Breast epithelium (tissue), 4 donors: ENCODE results near the gene PKNOX1. TPM values are rescaled to one million over a fixed set of nuclear protein-coding genes. Genes with fewer than 3 reads are reported as not detected.
"Not testable (repeated sequence)": the region's sequence is repeated elsewhere in the genome, so short reads cannot be mapped to it uniquely, and the experiment has no call there.

Experiments
- DNase-seq, 2 donors: peaks; one replicate each; pipeline ENCODE4 v3.0.0-alpha.2; 2019; ENCODE audit warnings: low spot score in 2 of 2
- H3K27ac ChIP-seq, 2 donors: fragments of 200-600 bp; sonication (generic) in 1 of 2; one replicate each; pipeline ENCODE4 v1.5.1; 2016 to 2019; ENCODE audit warnings: mild to moderate bottlenecking in 1 of 2
- H3K27me3 ChIP-seq, 2 donors: fragments of 200-600 bp; sonication (generic) in 1 of 2; one replicate each; pipeline versions ENCODE4 v1.5.1 to v1.6.0; 2017 to 2019; ENCODE audit warnings: control low read depth in 1 of 2, mild to moderate bottlenecking in 1 of 2
- H3K36me3 ChIP-seq: fragments of 200-600 bp; one replicate; pipeline ENCODE4 v1.5.1; 2019
- H3K4me1 ChIP-seq, 2 donors: fragments of 200-600 bp; sonication (generic); one replicate each; pipeline ENCODE4 v1.5.1; 2016 to 2019; ENCODE audit warnings: control low read depth in 1 of 2
- H3K4me3 ChIP-seq, 3 donors: fragments of 200-600 bp; sonication (generic); 1 replicate in 2 of 3; 2 replicates in 1 of 3; pipeline ENCODE4 v1.5.1; 2016 to 2019; ENCODE audit warnings: mild to moderate bottlenecking in 3 of 3, moderate library complexity in 2 of 3
- H3K9me3 ChIP-seq, 2 donors: fragments of 200-600 bp; sonication (generic) in 1 of 2; one replicate each; pipeline ENCODE4 v1.5.1; 2016 to 2019; ENCODE audit warnings: control low read depth in 1 of 2
- POLR2A ChIP-seq: fragments of 450-650 bp; IDR thresholded peaks from one replicate; pipeline ENCODE4 v1.6.1; 2016; ENCODE audit warnings: antibody characterized with exemption, mild to moderate bottlenecking, moderate library complexity
- POLR2AphosphoS5 ChIP-seq, 3 donors: sonication (generic); formaldehyde crosslinking; IDR thresholded peaks; one replicate each; pipeline ENCODE4 v1.6.1; 2017; ENCODE audit warnings: antibody characterized with exemption in 3 of 3
- intact Hi-C: fragments of 100-400 bp; cut with DNase I; formaldehyde crosslinking; loops from one replicate; pipeline ENCODE4 v1.15.1; 2023; ENCODE audit warnings: low total_unique reads
- total RNA-seq, 3 donors: library from RNA; depleted of rRNA; stranded (reverse); fragments of >200 nt; gene quantifications; one replicate each; pipeline ENCODE4 v1.1.0, GENCODE V29; 2016
- TF ChIP-seq, protein P1 (sequence below), 3 donors: fragments of 450-650 bp; IDR thresholded peaks; one replicate each; pipeline ENCODE4 v1.5.1; 2016 to 2017; ENCODE audit warnings: antibody characterized with exemption in 3 of 3, mild to moderate bottlenecking in 3 of 3, moderate library complexity in 3 of 3

PKNOX1 gene, protein sequence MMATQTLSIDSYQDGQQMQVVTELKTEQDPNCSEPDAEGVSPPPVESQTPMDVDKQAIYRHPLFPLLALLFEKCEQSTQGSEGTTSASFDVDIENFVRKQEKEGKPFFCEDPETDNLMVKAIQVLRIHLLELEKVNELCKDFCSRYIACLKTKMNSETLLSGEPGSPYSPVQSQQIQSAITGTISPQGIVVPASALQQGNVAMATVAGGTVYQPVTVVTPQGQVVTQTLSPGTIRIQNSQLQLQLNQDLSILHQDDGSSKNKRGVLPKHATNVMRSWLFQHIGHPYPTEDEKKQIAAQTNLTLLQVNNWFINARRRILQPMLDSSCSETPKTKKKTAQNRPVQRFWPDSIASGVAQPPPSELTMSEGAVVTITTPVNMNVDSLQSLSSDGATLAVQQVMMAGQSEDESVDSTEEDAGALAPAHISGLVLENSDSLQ
- total RNA-seq: 10 to 100 TPM; 11.7 to 16.4 (median 14.4) TPM

DNA sequence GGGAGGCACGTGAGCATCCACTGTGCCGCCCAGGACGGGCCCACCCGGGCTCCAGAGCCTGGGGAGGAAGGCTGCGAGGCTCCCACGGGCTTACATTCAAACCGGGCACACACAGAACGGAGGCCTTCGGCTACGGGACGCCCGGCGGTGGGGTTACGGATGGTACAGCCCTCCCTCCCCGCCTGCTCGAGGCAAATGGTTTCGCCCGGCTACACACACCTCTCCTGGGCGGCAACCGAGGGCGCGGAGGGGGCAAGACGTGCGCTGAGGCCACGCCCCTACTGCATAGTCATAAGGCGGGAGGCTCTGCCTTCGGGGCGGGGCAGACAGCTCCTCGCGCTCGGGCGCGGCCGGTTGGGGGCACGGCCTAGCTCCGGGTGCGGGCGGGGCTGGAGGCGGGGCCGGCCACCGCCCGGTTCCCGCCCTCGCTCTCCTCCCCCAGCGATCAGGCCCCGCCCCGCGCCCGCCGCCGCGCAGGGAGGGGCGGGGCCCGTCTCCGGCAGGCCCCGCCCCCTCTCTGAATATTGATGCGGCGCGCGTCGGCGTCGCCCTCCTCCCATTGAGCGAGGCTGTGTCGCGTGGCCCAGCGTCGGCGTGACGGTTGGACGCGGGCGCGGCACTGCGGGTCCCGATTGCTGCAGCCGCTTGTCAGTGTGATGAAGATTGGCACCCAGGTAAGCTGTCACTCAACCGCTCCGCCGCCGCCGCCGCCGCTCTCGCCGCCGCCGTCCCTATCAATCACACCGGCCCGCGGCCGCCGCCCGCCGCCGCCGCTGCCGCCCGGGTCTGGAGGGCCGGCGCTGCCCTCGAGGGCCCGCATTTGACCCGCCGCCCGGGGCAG is at the start of gene PKNOX1:
Gene PKNOX1 (plus strand): TSS at position 572 of the 841 bp plus-strand sequence. CDS start 29,820 bp downstream, outside the sequence.
- Histone ChIP-seq H3K36me3 (no peaks in the 10 kb centered on the region), H3K27me3 (no peaks in the 10 kb centered on the region), H3K4me1 (peaks cover 0 to 13% of the 10 kb centered on the region in 2 donors), H3K4me3 (peak within 1 kb of the TSS; percentile 79 to 86 (median 80)), H3K9me3 (no peaks in the 10 kb centered on the region), H3K27ac (peak within 1 kb of the TSS; percentile 98 to 99)
- TF ChIP-seq POLR2A (no peak), POLR2AphosphoS5 (IDR thresholded peaks at IDR 0.05) (peak; percentile 58 to 77 (median 71))
- TF ChIP-seq, protein P1, sequence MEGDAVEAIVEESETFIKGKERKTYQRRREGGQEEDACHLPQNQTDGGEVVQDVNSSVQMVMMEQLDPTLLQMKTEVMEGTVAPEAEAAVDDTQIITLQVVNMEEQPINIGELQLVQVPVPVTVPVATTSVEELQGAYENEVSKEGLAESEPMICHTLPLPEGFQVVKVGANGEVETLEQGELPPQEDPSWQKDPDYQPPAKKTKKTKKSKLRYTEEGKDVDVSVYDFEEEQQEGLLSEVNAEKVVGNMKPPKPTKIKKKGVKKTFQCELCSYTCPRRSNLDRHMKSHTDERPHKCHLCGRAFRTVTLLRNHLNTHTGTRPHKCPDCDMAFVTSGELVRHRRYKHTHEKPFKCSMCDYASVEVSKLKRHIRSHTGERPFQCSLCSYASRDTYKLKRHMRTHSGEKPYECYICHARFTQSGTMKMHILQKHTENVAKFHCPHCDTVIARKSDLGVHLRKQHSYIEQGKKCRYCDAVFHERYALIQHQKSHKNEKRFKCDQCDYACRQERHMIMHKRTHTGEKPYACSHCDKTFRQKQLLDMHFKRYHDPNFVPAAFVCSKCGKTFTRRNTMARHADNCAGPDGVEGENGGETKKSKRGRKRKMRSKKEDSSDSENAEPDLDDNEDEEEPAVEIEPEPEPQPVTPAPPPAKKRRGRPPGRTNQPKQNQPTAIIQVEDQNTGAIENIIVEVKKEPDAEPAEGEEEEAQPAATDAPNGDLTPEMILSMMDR (IDR thresholded peaks at IDR 0.05): peak in 1 of 3 donors; percentile 33
- peak; percentile 98 to 99 for DNase-seq
- intact Hi-C loops: no loop called here

DNA sequence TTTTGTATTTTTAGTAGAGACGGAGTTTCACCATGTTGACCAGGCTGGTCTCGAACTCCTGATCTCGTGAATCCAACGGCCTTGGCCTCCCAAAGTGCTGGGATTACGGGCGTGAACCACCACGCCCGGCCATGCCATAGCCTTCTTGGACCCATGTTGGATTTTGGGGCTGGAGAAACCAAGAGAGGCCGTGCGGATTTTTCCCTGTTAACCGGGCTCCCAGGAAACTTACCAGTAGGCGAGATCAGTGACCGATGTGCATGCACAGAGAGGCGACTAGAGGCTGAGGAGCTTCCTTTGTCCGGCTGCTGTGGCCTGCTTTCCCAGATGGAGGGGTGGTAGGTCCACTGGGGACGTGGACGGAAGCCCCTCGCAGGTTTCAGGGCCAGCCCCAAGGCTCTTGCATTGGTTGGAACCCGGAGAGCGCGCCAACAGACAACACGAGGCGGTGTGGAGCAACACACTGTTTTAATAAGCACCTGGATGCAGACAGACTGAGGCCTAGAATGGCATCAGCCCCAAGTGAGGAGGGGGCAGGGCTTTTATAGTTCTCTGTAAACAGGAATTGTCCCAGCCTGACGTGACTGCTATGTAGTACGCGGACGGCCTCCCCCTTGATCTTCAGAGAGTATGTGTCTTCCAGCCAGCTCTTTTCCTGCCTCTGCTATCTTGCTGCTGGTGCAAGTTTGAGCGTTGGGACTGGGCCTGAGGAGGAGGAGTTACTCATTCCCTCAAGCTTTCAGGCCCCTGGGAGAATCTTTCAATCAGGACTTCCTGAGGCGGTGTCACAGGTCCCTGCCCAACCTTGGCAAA is 49.0 kb upstream of the PKNOX1 start, which contains the start of gene ERVH48-1:
Gene ERVH48-1 (minus strand): TSS at position 517 of the 813 bp plus-strand sequence. CDS start 6,624 bp downstream, outside the sequence.
- no peak for TF ChIP-seq POLR2AphosphoS5 (IDR thresholded peaks at IDR 0.05)
- TF ChIP-seq, protein P1 (IDR thresholded peaks at IDR 0.05): no peak
- no peak for TF ChIP-seq POLR2A
- intact Hi-C loops: no loop called here

DNA sequence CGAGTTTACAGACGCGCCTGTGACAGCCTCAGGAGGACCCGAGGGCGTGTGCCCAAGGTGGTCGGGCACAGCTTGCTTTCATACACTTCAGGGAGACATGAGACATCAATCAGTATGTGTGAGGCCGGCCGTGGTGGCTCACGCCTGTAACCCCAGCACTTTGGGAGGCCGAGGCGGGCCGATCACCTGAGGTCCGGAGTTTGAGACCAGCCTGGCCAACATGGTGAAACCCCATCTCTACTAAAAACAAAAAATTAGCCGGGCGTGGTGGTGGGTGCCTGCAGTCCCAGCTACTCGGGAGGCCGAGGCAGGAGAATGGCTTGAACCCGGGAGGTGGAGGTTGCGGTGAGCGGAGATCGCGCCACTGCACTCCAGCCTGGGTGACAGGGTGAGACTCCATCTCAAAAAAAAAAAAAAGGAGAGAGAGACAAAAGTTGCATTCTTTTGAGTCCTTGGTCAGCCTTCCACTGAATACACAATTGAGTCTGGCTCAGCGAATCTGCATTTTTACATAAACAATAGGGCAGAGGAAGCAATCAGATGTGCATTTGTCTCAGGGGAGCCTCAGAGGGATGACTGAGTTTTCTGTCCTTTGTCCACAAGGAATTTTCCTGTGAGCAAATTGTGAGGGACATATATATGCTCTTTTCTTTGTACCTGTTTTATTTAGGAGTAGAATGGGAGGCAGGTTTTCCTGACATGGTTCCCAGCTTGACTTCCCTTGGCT is 46.7 kb upstream of the PKNOX1 start:
- H3K4me1 ChIP-seq, H3K27ac ChIP-seq, intact Hi-C loops, H3K9me3 ChIP-seq, H3K4me3 ChIP-seq, H3K27me3 ChIP-seq, H3K36me3 ChIP-seq: not testable (repeated sequence)
- DNase-seq: peak in 1 of 2 donors; percentile 38

More for the DNA sequence above, 49.0 kb upstream of the PKNOX1 start, which contains the start of gene ERVH48-1:
- DNase-seq: no peak
- Histone ChIP-seq H3K36me3 (no peaks in the 10 kb centered on the region), H3K4me3 (no peak within 1 kb of the TSS), H3K4me1 (no peaks in the 10 kb centered on the region), H3K27ac (no peak within 1 kb of the TSS), H3K27me3 (no peaks in the 10 kb centered on the region), H3K9me3 (no peaks in the 10 kb centered on the region)

DNA sequence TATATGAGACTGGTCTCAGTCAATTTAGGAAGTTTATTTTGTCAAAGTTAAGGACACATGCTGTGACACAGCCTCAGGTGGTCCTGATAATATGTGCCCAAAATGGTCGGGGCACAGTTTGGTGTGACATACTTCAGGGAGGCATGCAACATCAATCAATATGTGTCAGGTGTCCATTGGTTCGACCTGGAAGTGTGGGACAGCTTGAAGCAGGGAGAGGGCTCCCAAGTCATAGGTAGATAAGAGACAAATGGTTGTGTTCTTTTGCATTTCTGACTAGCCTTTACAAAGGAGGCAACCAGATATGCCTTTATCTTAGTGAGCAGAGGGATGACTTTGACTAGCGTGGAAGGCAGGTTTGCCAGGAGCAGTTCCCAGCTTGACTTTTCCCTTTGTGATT is 44.4 kb upstream of the PKNOX1 start:
- Histone ChIP-seq H3K4me3 (no peak overlapping the region), H3K36me3 (no peaks in the 10 kb centered on the region), H3K27me3 (no peaks in the 10 kb centered on the region), H3K27ac (no peak overlapping the region), H3K4me1 (no peaks in the 10 kb centered on the region), H3K9me3 (no peaks in the 10 kb centered on the region)
- no peak for TF ChIP-seq POLR2A
- no peak for TF ChIP-seq POLR2AphosphoS5 (IDR thresholded peaks at IDR 0.05)
- DNase-seq: no peak
- intact Hi-C loops: no loop called here

DNA sequence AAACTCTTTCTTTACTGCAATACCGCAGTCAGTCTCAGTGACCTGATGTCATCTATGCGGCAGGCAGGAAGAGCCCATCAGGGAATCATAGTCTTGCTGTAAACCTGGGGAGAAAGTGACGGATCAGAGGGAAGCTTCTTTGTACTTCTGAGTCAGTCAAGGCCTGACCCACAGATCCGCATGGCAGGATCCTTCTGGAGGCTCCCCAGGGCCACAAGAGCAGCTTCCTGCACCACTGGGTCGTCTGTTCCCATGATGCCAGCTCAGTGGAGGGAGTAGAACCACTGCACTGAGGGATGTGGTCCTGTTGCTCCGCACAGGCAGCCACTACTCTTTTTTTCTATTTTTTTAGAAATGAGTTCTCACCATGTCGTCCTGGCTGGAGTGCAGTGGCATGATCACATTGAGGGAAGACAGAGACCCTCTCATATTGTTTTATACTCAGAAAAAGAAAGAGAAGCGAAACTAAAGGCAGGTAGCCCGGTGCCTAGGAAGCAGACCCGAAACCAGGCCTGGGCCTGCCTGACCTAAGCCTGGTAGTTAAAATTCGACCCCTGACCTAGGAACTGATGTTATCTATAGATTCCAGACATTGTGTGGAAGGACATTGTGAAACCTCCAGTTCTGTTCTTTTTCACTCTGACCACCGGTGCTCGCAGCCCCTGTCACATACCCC is 42.7 kb upstream of the PKNOX1 start:
- H3K27me3 ChIP-seq: no peaks in the 10 kb centered on the region
- H3K4me1 ChIP-seq: no peaks in the 10 kb centered on the region
- TF ChIP-seq, protein P1 (IDR thresholded peaks at IDR 0.05): no peak
- TF ChIP-seq POLR2AphosphoS5 (IDR thresholded peaks at IDR 0.05) (no peak), POLR2A (no peak)
- H3K9me3 ChIP-seq: no peaks in the 10 kb centered on the region
- no peak for DNase-seq
- no peaks in the 10 kb centered on the region for H3K36me3 ChIP-seq
- no peak overlapping the region for H3K27ac ChIP-seq
- intact Hi-C loops: no loop called here
- H3K4me3 ChIP-seq: no peak overlapping the region

DNA sequence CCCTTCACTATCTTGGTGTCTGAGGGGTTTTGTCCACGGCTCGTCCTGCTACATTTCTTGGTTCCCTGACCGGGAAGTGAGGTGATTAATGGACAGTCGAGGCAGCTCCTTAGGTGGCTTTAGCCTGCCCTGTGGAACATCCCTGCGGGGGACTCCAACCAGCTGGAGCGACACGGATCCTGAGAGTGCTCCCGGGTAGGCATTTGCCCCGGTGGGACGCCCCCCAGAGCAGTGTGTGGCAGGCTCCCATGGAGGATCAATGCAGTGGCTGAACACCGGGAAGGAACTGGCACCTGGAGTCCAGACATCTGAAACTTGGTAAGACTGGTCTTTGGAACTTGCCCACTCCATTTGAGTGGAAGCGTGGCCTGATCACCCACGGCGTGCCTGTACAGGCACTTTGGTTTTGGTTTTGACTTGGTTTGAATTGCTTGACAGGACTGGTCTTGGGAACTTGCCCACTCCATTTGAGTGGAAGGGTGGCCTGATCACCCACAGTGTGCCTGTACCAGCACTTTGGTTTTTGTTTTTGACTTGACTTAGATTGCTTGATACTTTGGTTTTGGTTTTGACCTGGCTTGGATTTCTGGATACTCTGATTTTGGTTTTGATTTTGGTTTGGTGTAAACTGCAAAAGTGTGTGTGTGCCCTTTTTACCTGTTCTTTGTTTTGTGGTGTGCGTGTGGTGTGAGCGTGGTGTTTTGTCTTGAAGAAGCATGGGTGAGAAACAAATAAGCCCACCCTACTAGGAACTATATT is 41.8 kb upstream of the PKNOX1 start:
- H3K9me3 ChIP-seq, H3K4me1 ChIP-seq, intact Hi-C loops, DNase-seq, H3K36me3 ChIP-seq, H3K27ac ChIP-seq, H3K4me3 ChIP-seq, H3K27me3 ChIP-seq: not testable (repeated sequence)

DNA sequence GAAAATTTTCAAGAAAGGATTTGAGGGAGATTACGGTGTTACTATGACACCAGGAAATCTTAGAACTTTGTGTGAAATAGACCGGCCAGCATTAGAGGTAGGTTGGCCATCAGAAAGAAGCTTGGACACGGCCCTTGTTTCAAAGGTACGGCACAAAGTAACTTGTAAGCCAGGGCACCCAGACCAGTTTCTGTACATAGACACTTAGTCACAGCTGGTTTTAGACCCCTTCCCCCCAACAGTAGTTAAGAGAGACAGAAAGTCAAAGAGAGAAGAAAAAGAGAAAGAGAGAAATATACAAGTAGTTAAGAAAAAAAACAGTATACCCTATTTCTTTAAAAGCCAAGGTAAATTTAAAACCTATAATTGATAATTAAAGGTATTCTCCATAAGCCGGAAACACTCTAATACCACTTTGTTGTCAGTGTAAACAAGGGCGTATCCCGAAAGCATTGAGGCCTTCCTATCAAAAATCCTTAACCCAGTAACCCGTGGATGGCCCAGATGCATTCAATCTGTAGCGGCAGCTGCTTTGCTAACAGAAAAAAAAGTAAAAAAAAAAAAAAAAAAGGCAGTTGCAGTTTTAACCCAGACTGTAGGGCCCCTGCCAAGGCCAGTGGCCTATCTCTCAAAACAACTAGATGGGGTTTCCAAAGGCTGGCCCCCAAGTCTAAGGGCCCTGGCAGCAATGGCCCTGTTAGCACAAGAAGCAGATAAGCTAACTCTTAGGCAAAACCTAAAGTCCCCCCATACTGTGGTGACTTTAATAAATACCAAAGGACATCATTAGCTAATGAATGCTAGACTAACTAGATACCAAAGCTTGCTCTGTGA is 41.0 kb upstream of the PKNOX1 start:
- DNase-seq: peak in 1 of 2 donors; percentile 10
- H3K4me3 ChIP-seq, H3K36me3 ChIP-seq, H3K9me3 ChIP-seq, H3K27ac ChIP-seq, H3K27me3 ChIP-seq, H3K4me1 ChIP-seq, intact Hi-C loops: not testable (repeated sequence)
